Fibroblast of lung (primary cell): ENCODE data around the gene MREG.

Experiments used
- CTCF ChIP-seq, 2 donors: IDR thresholded peaks in 1 of 2; conservative IDR thresholded peaks in 1 of 2; 1 replicate in 1 of 2; 2 replicates in 1 of 2; pipeline ENCODE4 v1.5.1; 2011 to 2012; ENCODE audit warnings: low read length in 2 of 2, control low read depth in 1 of 2, inconsistent platforms in 1 of 2, low read depth in 1 of 2, mild to moderate bottlenecking in 1 of 2
- EZH2 ChIP-seq: IDR thresholded peaks from 2 replicates; pipeline ENCODE4 v1.5.1; 2012; ENCODE audit warnings: low read length, control low read depth, mild to moderate bottlenecking; ENCODE audit errors: missing control alignments

- no peak for TF ChIP-seq CTCF (conservative IDR thresholded peaks at IDR 0.05 in 1 of 2, IDR thresholded peaks at IDR 0.05 in 1 of 2; ENCODE audit: low read depth in 1 of 2, low read length in 2 of 2)
- TF ChIP-seq EZH2 = no peak
These were observed 42.9 kb downstream of the MREG start for GRCh38 chr2:215970425-215970824.
